GM12873 (cell line): ENCODE measurements around the gene CITED4.

Experiments
- TF ChIP-seq, protein P1 (sequence below): IDR thresholded peaks from 2 replicates; pipeline ENCODE4 v1.5.1; 2012; ENCODE audit warnings: low read depth, mild to moderate bottlenecking, moderate library complexity, low read length, control low read depth; ENCODE audit not compliant: insufficient read depth; ENCODE audit errors: missing control alignments

CITED4 gene

DNA sequence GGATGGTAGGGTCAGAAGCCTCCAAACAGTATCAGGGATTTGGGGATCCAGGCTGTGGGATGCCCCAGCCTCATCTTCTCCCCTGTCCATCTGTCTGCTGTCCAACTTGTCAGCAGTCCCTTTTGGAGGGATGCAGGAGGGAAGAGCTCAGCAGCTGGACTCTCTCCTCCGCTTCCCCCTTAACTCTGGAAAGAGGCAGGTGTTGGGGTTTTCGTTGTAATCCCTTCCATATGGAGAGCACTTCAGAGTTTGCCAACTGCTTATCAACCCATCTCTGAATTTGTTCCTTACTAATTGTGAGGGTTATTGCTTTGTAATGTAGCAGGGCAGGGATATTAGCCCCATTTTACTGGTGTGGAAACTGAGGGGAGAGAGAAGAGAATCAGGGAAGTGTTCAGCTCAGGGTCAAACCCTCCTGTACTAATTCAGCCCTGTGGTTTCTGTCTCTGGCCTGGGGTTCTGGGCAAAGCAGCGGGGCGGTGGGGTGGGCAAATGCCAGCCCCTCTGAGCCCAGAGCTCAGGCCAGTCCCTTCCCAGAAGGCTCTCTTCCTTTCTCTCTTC is 3.2 kb downstream of the CITED4 start:
- TF ChIP-seq, protein P1, sequence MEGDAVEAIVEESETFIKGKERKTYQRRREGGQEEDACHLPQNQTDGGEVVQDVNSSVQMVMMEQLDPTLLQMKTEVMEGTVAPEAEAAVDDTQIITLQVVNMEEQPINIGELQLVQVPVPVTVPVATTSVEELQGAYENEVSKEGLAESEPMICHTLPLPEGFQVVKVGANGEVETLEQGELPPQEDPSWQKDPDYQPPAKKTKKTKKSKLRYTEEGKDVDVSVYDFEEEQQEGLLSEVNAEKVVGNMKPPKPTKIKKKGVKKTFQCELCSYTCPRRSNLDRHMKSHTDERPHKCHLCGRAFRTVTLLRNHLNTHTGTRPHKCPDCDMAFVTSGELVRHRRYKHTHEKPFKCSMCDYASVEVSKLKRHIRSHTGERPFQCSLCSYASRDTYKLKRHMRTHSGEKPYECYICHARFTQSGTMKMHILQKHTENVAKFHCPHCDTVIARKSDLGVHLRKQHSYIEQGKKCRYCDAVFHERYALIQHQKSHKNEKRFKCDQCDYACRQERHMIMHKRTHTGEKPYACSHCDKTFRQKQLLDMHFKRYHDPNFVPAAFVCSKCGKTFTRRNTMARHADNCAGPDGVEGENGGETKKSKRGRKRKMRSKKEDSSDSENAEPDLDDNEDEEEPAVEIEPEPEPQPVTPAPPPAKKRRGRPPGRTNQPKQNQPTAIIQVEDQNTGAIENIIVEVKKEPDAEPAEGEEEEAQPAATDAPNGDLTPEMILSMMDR = no peak

DNA sequence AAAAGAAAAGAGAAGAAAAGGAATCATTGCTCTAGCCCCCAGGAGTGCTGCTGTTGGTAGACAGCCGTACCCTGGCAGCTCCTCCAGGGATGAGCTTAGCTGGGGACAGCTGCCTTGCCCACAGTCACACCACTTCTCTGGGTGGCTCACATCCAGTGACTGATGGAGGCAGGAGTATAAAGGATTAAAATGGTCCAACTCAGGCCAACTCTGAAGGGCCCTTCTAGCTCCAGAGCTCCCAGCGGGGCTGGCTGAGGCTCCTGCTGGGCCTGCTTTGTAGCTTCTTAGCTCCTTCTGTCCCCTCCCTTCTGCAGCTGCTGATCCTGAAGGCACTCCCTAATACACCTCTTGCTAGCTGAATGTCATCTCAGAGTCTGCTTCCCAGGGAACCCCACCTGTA is 4.4 kb downstream of the CITED4 start:
- TF ChIP-seq, protein P1 = no peak

DNA sequence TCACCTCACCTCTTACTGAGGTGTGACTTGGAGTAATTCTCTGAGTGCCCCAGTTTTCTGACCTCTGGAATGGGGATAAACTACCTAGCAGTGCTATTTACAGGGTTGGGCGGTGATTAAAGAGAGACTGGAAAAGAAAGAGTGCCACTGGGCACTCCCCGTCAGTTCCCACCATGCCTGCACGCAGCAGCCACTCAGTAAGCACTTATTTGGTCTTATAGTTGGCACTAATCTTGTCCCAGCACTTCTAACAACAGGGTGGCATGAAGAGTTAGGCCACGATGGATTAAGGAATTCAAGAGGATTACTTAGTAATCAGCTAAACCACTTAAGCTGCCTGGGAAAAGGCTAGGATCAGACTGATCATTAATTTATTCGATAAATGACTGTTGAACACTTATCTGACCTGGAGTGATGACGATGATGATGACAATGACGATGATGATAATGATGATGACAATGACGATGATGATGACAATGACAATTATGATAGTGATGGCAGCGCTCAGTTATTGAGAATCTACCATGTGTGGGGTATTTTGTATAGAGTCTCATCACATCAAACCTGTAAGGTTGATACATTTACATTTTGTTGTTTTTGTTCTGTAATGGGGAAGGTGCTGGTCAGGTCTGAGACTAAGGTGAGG is 5.4 kb downstream of the CITED4 start:
- TF ChIP-seq, protein P1 = no peak

DNA sequence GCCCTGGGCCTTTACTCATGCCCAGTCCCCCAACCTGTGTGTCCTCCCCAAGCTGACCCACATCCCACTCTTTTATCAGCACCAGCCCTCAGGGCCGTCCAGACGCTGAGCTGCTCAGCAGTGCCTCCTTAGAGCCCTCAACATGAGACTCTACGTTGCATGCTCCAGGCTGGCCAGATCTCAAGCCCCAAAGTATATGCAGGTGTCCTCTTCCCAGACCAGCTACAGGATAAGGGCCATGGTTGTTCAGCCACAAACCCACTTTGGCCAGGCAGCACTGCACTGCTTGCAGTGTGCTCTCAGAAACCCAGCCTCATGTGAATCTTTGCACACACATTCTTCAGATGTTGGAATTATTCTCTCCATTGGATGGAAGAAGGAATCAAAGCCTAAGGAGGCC is 6.0 kb downstream of the CITED4 start:
- TF ChIP-seq, protein P1 = no peak

DNA sequence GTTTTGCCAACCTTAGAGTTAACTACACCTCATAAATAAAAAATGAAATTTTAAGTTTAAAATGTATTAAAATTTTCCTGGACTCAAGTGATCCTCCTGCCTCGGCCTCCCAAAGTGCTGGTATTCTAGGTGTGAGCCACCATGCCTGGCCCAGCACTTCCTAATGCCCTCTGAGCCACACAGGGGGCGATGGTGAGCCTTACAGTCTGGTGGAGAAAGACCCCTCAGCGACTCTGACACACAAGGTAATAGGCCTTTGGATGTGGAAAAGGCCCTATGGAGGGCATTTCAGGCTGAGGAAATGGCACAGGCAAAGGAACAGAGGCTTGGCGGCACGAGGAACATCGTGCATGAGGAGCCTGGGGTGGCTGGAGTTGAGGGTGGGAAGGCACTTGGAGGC is 6.7 kb downstream of the CITED4 start:
- TF ChIP-seq, protein P1 = peak; percentile 49

DNA sequence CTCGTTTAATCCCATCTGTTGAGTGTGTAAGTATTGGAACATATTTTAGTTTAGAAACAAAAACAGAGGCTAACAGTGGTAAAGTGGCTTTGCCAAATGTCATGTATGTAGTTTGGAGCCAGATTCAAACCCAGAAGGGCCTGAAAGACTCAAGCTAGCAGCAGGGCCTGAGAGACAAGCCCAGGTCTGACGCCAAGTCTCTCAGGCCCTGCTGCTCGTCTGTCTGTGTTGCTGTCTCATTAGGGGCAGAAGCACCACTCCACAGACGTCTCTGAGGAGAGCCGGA is 8.3 kb downstream of the CITED4 start:
- TF ChIP-seq, protein P1 = no peak

DNA sequence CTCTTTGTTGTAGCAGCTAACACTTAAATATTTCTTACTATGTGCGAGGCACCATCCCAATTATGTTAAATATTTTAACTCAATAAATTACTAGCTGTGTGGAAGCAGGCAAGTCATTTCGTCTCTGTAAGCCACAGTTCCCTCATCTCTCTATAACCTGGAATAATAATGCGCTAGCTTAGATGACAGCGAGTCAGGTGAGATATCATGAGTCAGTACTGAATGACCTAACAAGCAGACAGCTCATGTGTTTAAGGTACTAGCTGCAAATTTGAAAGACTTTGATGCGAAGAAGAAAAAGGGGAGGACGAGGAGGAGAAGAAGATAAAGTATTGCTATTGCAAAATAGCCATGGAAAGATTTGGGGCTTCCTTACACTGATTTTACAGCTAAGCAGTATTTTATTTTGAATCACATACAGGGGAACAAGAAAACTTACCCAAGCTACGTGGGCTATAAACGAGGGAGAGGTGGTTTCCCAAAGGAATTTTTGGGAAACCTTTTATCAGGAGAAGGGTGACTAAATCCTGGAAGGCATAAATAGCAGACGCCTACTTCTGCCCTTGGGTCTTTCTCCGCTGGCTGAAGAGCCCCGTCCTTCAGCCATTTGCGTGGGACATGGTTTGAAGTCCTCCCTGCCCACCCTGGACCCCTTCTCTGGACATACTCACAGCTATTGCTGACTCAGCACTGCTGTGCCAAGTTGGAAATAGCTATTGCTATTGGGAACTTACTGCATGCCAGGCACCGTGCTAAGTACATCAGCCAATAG is 8.9 kb downstream of the CITED4 start:
- TF ChIP-seq, protein P1 = no peak
